Cardiac fibroblast (primary cell): Measurements from ENCODE around the gene KDM8.
A peak's percentile ranks its signal among the peaks of the same experiment; 100 is the strongest.

Experiments used
- DNase-seq, 2 donors: peaks; one replicate each; pipeline versions ENCODE4 v3.0.0 to v3.0.0-alpha.2; 2010; ENCODE audit warnings: low read depth in 2 of 2
- H3K4me3 ChIP-seq, 2 donors: replicated peaks in 1 of 2; 1 replicate in 1 of 2; 2 replicates in 1 of 2; pipeline ENCODE4 v1.5.1; 2011; ENCODE audit warnings: low read depth in 2 of 2, low read length in 2 of 2, mild to moderate bottlenecking in 2 of 2, moderate library complexity in 1 of 2
- TF ChIP-seq, protein P1 (sequence below): IDR thresholded peaks from one replicate; pipeline ENCODE4 v1.5.1; 2011; ENCODE audit warnings: low read depth, mild to moderate bottlenecking, low read length, inconsistent platforms

KDM8 gene

DNA sequence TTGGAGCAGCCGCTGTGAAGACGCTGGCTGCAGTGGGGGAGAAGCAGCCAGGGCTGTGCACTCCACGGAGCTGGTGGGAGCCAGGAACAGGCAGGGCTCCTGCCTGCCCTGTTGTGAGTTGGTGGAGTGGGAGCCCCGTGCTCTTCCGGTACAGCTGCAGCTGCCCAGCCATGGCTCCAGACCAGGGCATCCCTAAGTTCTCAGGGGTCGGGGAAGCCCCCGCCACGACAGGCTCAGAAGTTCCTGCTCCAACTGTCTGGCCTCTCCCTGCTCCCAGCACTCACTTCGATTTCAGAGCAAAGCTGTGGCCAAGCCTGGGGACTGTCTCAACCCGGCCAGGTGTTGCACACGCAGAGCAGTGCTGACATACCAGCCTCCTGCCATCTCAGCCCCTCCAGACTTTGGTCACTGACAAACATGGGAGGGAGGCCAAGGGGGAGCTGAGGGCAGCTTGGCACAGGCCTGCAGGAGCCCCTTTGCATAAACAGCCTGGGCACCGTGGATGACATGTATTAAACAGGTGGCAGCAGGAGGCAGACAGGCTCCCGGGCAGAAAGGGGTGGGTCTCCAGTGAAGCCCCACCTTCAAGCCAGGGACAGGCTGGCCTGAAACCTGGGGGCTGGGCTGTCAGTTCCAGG, 13.9 kb upstream of the KDM8 start:
- no peak for DNase-seq
- TF ChIP-seq, protein P1, sequence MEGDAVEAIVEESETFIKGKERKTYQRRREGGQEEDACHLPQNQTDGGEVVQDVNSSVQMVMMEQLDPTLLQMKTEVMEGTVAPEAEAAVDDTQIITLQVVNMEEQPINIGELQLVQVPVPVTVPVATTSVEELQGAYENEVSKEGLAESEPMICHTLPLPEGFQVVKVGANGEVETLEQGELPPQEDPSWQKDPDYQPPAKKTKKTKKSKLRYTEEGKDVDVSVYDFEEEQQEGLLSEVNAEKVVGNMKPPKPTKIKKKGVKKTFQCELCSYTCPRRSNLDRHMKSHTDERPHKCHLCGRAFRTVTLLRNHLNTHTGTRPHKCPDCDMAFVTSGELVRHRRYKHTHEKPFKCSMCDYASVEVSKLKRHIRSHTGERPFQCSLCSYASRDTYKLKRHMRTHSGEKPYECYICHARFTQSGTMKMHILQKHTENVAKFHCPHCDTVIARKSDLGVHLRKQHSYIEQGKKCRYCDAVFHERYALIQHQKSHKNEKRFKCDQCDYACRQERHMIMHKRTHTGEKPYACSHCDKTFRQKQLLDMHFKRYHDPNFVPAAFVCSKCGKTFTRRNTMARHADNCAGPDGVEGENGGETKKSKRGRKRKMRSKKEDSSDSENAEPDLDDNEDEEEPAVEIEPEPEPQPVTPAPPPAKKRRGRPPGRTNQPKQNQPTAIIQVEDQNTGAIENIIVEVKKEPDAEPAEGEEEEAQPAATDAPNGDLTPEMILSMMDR, result no peak
- H3K4me3 ChIP-seq, result no peak overlapping the region

DNA sequence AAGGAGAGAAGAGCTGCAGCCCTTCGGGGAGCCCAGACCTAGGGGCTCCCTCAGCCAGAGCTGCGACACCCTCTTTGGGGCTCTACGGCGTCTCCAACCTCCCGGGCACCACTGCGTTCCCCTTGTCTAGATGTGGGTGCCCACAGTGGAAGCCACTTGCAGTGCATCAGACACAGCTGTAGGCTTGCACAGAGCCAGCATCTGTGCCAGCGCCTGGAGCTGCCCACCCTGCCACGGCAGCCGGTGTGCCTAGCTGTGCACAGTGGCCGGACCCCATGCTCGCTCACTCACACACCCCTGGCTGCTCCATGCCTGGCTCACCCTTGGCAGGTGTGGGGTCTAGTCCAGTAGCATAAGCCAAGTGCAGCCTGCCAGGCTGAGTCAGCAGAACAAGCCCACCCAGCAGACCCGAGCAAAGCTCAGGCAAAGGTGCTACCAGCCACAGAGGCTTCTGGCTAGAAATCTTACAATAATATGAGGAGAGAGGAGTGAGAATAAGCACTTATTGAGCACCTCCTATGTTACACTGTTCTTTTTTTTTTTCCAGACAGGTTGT, 12.9 kb upstream of the KDM8 start:
- H3K4me3 ChIP-seq, result no peak overlapping the region
- TF ChIP-seq, protein P1, result no peak
- DNase-seq, result no peak

DNA sequence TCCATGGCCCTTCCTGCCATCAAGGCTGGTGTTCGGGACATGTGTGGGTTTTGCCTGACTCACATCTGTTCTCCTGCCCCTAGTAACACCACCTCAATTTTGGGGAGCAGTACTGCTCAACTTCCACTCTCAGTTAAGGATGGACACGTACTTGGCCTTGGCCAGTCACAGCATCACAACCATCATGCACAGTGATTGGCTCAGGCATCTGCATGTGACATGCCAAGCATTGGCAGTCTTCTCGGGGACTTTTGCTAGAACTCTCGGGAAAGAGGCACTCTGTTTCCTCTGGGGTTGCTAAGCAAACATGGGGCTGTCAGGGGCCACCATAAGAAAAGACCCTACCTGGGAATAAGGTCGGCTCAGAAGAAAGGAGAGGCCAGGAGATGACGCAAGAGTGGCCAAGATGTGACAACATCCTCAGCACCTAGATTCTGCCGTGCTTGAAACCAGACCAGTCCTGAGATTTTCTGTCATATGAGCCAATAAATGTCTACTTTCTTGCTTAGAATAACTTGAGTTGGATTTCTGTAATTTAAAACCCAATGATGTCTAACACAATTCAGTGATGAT, 11.9 kb upstream of the KDM8 start:
- no peak for DNase-seq
- H3K4me3 ChIP-seq, result no peak overlapping the region
- TF ChIP-seq, protein P1, result no peak

DNA sequence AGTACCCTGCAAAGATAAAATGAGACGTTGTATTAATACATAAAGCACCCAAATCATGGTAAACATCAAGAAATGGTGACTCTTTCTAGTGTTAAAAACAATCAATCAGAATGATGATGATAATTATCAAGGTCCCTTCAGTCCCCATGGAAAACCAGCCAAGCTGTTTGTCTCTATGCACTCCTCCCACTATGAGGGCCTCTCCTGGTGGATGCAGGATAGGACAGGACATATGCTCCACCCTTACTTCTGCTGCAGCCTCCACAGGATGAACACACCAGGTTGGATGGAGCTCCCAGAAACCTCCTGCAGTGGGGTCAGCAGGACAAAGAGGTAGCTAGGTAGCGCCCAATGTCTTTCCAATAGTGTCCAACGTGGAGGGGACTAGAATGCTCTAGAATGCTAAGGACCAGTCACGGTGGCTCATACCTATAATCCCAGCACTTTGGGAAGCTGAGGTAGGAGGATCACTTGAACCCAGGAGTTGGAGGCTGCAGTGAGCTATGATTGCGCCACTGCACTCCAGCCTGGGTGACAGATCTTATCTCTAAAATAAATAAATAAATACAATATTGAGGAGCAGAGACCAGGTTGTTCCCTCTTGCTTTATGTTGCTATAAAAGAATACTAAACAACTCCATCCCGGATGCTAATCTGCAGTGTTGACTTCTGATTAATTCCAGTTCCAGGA, 9.9 kb upstream of the KDM8 start:
- no peak overlapping the region for H3K4me3 ChIP-seq
- DNase-seq, result no peak
- TF ChIP-seq, protein P1, result peak; percentile 18

DNA sequence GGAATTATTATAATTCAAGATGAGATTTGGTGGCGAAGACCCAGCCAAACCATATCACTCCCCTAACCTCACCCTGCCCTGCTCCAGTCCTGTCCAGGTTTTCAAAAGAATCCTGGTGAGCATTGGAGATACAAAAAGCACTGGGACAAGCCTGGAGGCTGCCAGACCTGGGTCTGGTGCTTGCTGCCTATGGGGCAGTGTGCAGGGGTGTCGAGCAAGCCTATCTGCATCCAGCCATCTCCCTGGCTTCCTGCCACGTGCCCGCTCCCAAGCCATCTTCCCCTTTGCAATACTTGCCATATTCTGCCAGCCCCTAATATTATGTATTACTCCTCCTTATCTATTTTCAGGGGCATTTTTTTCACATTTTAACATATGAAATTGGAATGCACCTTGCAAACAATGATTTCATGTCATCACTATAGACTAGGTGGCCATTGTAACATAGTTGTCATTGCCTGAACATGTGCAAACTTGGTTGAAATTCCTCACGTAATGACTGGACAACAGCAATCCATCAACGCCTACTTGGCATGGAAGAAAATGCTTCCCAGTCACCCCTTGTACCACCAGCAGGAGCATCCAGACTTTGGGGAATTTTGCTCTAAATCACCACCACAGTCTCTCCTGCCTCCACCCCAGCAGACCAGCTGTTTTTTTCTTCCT, 8.1 kb upstream of the KDM8 start:
- TF ChIP-seq, protein P1, result no peak

DNA sequence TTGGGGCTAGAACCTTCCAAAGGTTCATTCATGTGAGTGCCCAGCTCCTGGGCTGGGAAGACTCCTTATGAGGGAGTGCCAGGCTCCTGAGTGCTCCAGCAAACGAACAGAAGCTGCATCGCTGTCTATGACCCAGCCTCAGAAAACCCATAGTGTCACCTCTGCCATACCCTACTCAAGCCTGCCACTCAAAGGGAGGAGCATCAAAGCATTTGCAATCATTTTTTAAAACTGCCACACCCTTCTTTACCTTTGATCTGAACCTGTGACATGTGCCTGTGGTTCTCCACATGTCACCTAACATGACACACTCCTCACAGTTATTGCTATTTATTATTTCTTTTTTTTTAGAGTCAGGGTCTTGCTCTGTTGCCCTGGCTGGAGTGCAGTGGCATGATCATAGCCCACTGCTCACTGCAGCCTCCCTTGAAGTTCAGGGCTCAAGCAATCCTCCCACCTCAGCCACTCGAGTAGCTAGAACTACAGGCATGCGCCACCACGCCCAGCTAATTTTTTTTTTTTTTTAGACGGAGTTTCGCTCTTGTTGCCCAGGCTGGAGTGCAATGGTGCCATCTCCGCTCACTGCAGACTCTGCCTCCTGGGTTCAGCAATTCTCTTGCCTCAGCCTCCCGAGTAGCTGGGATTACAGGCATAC, 7.3 kb upstream of the KDM8 start:
- H3K4me3 ChIP-seq, result no peak overlapping the region
- no peak for DNase-seq
- TF ChIP-seq, protein P1, result no peak

More for the DNA sequence above, 8.1 kb upstream of the KDM8 start:
- H3K4me3 ChIP-seq, result no peak overlapping the region
- DNase-seq, result no peak
